Peyer's patch (tissue), 4 donors: ENCODE data around the gene P2RY2. TPM values are rescaled to one million over a fixed set of nuclear protein-coding genes. Genes with fewer than 3 reads are reported as not detected.
A peak's percentile ranks its signal among the peaks of the same experiment; 100 is the strongest.

Experiments used
- DNase-seq, 3 donors: peaks; one replicate each; pipeline ENCODE4 v3.0.0-alpha.2; 2017 to 2019
- H3K27ac ChIP-seq, 4 donors: fragments of 200-600 bp; sonication (generic); one replicate each; pipeline ENCODE4 v1.5.1; 2016 to 2019
- H3K27me3 ChIP-seq, 2 donors: fragments of 200-600 bp; sonication (generic); one replicate each; pipeline ENCODE4 v1.5.1; 2019
- H3K36me3 ChIP-seq, 3 donors: fragments of 200-600 bp; sonication (generic); one replicate each; pipeline ENCODE4 v1.5.1; 2016 to 2019
- H3K4me1 ChIP-seq, 4 donors: fragments of 200-600 bp; sonication (generic); one replicate each; pipeline ENCODE4 v1.5.1; 2016 to 2019
- H3K4me3 ChIP-seq, 4 donors: fragments of 200-600 bp; sonication (generic); 1 replicate in 3 of 4; 2 replicates in 1 of 4; pipeline ENCODE4 v1.5.1; 2016 to 2019; ENCODE audit warnings: mild to moderate bottlenecking in 1 of 4
- H3K9me3 ChIP-seq, 4 donors: fragments of 200-600 bp; sonication (generic); one replicate each; pipeline ENCODE4 v1.5.1; 2016 to 2019; ENCODE audit warnings: mild to moderate bottlenecking in 1 of 4
- POLR2A ChIP-seq, 2 donors: fragments of 450-650 bp; IDR thresholded peaks; one replicate each; pipeline ENCODE4 v1.5.1; 2017; ENCODE audit warnings: antibody characterized with exemption in 2 of 2, mild to moderate bottlenecking in 2 of 2, moderate library complexity in 2 of 2
- total RNA-seq, 4 donors: library from RNA; depleted of rRNA; stranded (reverse); fragments of >200 nt; gene quantifications; one replicate each; pipeline ENCODE4 v1.1.0, GENCODE V29; 2016
- TF ChIP-seq, protein P1 (sequence below), 6 experiments: fragments of 450-650 bp in 4 of 6; fragments of 200-600 bp in 2 of 6; sonication (generic) in 1 of 6; IDR thresholded peaks; one replicate each; pipeline ENCODE4 v1.5.1; 2017 to 2019; ENCODE audit warnings: antibody characterized with exemption in 6 of 6, mild to moderate bottlenecking in 3 of 6, moderate library complexity in 1 of 6

The P2RY2 gene
- total RNA-seq, 4 donors from 2014 or later = 6.6 to 42.7 (median 33.5) TPM

DNA sequence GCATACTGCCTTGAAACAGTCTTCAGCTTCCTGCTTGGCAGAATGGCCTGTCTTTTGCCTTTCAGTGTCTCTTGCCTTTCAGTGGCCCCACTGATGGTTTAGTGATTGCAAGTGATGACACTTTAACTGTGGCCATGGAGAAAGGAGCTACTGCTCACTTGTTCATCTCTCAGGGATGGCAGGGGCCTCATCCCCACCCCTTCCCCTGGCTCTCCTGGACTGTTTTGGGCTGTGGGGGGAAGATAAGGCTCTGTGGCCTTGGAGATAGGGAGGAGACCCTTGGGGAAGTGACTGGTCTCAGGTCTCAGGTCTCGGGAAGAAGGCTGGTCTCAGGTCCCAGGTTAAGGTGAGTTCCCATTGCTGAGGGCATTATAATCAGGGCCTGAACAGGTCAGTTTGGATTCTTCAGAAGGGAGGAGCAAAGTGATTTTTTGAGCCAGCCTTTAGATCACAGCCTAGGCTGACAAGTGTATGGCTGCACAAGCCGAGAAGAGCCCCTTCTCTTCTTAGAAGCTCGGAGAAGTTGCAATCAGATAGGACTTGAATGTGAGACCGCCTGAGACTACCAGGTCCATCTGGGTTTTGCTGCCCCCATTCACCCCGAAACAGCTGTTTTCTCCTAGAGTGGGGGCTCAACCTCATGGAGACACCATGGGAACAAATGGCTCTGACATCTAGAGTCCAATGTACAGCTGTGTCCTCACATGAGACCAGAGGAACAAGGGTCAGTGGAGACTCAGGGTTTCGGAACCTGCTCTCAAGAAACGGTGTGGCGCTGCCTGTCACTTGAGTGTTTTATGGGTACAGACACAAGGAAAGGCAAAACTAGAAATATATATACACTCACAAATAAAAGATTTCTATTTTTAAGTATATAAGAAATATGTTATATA lies 15.9 kb upstream of the P2RY2 start:
- Histone ChIP-seq H3K9me3 (no peaks in the 10 kb centered on the region), H3K27me3 (no peaks in the 10 kb centered on the region), H3K27ac (no peak overlapping the region), H3K4me1 (peaks cover 0 to 14% (median 0%) of the 10 kb centered on the region in 4 donors), H3K4me3 (no peak overlapping the region), H3K36me3 (no peaks in the 10 kb centered on the region)
- TF ChIP-seq POLR2A (IDR thresholded peaks at IDR 0.05) = no peak
- TF ChIP-seq, protein P1, sequence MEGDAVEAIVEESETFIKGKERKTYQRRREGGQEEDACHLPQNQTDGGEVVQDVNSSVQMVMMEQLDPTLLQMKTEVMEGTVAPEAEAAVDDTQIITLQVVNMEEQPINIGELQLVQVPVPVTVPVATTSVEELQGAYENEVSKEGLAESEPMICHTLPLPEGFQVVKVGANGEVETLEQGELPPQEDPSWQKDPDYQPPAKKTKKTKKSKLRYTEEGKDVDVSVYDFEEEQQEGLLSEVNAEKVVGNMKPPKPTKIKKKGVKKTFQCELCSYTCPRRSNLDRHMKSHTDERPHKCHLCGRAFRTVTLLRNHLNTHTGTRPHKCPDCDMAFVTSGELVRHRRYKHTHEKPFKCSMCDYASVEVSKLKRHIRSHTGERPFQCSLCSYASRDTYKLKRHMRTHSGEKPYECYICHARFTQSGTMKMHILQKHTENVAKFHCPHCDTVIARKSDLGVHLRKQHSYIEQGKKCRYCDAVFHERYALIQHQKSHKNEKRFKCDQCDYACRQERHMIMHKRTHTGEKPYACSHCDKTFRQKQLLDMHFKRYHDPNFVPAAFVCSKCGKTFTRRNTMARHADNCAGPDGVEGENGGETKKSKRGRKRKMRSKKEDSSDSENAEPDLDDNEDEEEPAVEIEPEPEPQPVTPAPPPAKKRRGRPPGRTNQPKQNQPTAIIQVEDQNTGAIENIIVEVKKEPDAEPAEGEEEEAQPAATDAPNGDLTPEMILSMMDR (IDR thresholded peaks at IDR 0.05) = no peak
- DNase-seq = peak in 2 of 3 donors; percentile 39 to 48

GRCh38 chr11:73203322-73203721 lies 14.8 kb upstream of the P2RY2 start:
- H3K4me3 ChIP-seq = no peak overlapping the region
- no peaks in the 10 kb centered on the region for H3K27me3 ChIP-seq
- peak in 2 of 3 donors; percentile 3 to 19 for DNase-seq
- no peaks in the 10 kb centered on the region for H3K9me3 ChIP-seq
- no peaks in the 10 kb centered on the region for H3K36me3 ChIP-seq
- H3K4me1 ChIP-seq = peaks cover 0 to 6% (median 0%) of the 10 kb centered on the region in 4 donors
- no peak overlapping the region for H3K27ac ChIP-seq
- no peak for TF ChIP-seq POLR2A (IDR thresholded peaks at IDR 0.05)
- TF ChIP-seq, protein P1 (IDR thresholded peaks at IDR 0.05) = no peak

- peak in 2 of 3 donors; percentile 43 to 47 for DNase-seq
- TF ChIP-seq, protein P1 (IDR thresholded peaks at IDR 0.05) = no peak
- no peak for TF ChIP-seq POLR2A (IDR thresholded peaks at IDR 0.05)
- Histone ChIP-seq H3K36me3 (no peaks in the 10 kb centered on the region), H3K27ac (no peak overlapping the region), H3K4me3 (no peak overlapping the region), H3K27me3 (no peaks in the 10 kb centered on the region), H3K9me3 (no peaks in the 10 kb centered on the region), H3K4me1 (peaks cover 0 to 1% (median 0%) of the 10 kb centered on the region in 4 donors)
These were observed 14.3 kb upstream of the P2RY2 start for GRCh38 chr11:73203790-73204189.

GRCh38 chr11:73204711-73205121 lies 13.4 kb upstream of the P2RY2 start:
- DNase-seq = peak in 2 of 3 donors; percentile 47 to 58

GRCh38 chr11:73205661-73206343 lies 12.3 kb upstream of the P2RY2 start:
- TF ChIP-seq, protein P1 (IDR thresholded peaks at IDR 0.05) = no peak
- TF ChIP-seq POLR2A (IDR thresholded peaks at IDR 0.05) = no peak
- Histone ChIP-seq H3K36me3 (no peaks in the 10 kb centered on the region), H3K27me3 (no peaks in the 10 kb centered on the region), H3K4me1 (no peaks in the 10 kb centered on the region), H3K4me3 (no peak overlapping the region), H3K27ac (peak overlapping the region in 3 of 4 donors; percentile 12 to 52 (median 37)), H3K9me3 (no peaks in the 10 kb centered on the region)
- peak in 2 of 3 donors; percentile 3 to 48 for DNase-seq

More at GRCh38 chr11:73204711-73205121, 13.4 kb upstream of the P2RY2 start:
- TF ChIP-seq POLR2A (IDR thresholded peaks at IDR 0.05) = no peak
- TF ChIP-seq, protein P1 (IDR thresholded peaks at IDR 0.05) = no peak
- H3K9me3 ChIP-seq = no peaks in the 10 kb centered on the region
- no peak overlapping the region for H3K4me3 ChIP-seq
- H3K36me3 ChIP-seq = no peaks in the 10 kb centered on the region
- H3K27ac ChIP-seq = peak overlapping the region in 2 of 4 donors; percentile 23 to 52
- no peaks in the 10 kb centered on the region for H3K4me1 ChIP-seq
- no peaks in the 10 kb centered on the region for H3K27me3 ChIP-seq
